ENCODE data around the gene APBB2. TPM values are rescaled to one million over a fixed set of nuclear protein-coding genes. Genes with fewer than 3 reads are reported as not detected.

The APBB2 gene
- total RNA-seq, 1 experiment from 2014 or later = 3.7 TPM

- Histone ChIP-seq H3K4me3 (ENCODE audit: low read length) (no peak overlapping the region), H3K4me1 (ENCODE audit: low read length) (no peaks in the 10 kb centered on the region), H4K20me1 (ENCODE audit: insufficient read depth, low read depth, low read length) (no peaks in the 10 kb centered on the region), H2AFZ (ENCODE audit: low read length) (no peak overlapping the region), H3K27ac (ENCODE audit: low read length) (no peak overlapping the region), H3K27me3 (ENCODE audit: low read length) (no peaks in the 10 kb centered on the region), H3K36me3 (ENCODE audit: insufficient read depth, low read length) (no peaks in the 10 kb centered on the region), H3K9me2 (replicated peaks; ENCODE audit: insufficient read depth, low read length) (no peaks in the 10 kb centered on the region), H3K79me2 (ENCODE audit: low read length) (no peaks in the 10 kb centered on the region), H3K9me3 (ENCODE audit: low read length) (no peaks in the 10 kb centered on the region), H3K9ac (ENCODE audit: low read length) (no peak overlapping the region), H3K4me2 (ENCODE audit: low read depth, low read length, poor library complexity, severe bottlenecking) (no peak overlapping the region)
- no peak for DNase-seq
Observed at GRCh38 chr4:40881851-40882250, 332.5 kb downstream of the APBB2 start.

- no peaks in the 10 kb centered on the region for H3K4me1 ChIP-seq (ENCODE audit: low read length)
- H3K4me2 ChIP-seq (ENCODE audit: low read depth, low read length, poor library complexity, severe bottlenecking) = no peak overlapping the region
- H3K27me3 ChIP-seq (ENCODE audit: low read length) = no peaks in the 10 kb centered on the region
- H3K27ac ChIP-seq (ENCODE audit: low read length) = no peak overlapping the region
- H3K9me3 ChIP-seq (ENCODE audit: low read length) = no peaks in the 10 kb centered on the region
- H3K79me2 ChIP-seq (ENCODE audit: low read length) = no peaks in the 10 kb centered on the region
- no peak overlapping the region for H2AFZ ChIP-seq (ENCODE audit: low read length)
- H3K4me3 ChIP-seq (ENCODE audit: low read length) = no peak overlapping the region
- no peak for DNase-seq
- H4K20me1 ChIP-seq (ENCODE audit: insufficient read depth, low read depth, low read length) = no peaks in the 10 kb centered on the region
- no peak overlapping the region for H3K9ac ChIP-seq (ENCODE audit: low read length)
- no peaks in the 10 kb centered on the region for H3K36me3 ChIP-seq (ENCODE audit: insufficient read depth, low read length)
- no peaks in the 10 kb centered on the region for H3K9me2 ChIP-seq (replicated peaks; ENCODE audit: insufficient read depth, low read length)
Observed at GRCh38 chr4:40881096-40881495, 333.2 kb downstream of the APBB2 start.

GRCh38 chr4:40878548-40879055, 335.7 kb downstream of the APBB2 start:
- Histone ChIP-seq H3K27me3 (ENCODE audit: low read length) (no peaks in the 10 kb centered on the region), H4K20me1 (ENCODE audit: insufficient read depth, low read depth, low read length) (no peaks in the 10 kb centered on the region), H3K36me3 (ENCODE audit: insufficient read depth, low read length) (no peaks in the 10 kb centered on the region), H3K9ac (ENCODE audit: low read length) (no peak overlapping the region), H3K79me2 (ENCODE audit: low read length) (no peaks in the 10 kb centered on the region), H3K4me2 (ENCODE audit: low read depth, low read length, poor library complexity, severe bottlenecking) (no peak overlapping the region), H2AFZ (ENCODE audit: low read length) (no peak overlapping the region), H3K9me2 (replicated peaks; ENCODE audit: insufficient read depth, low read length) (no peaks in the 10 kb centered on the region), H3K9me3 (ENCODE audit: low read length) (no peaks in the 10 kb centered on the region), H3K27ac (ENCODE audit: low read length) (no peak overlapping the region), H3K4me3 (ENCODE audit: low read length) (no peak overlapping the region), H3K4me1 (ENCODE audit: low read length) (no peaks in the 10 kb centered on the region)
- no peak for DNase-seq

GRCh38 chr4:40877081-40877480, 337.3 kb downstream of the APBB2 start:
- Histone ChIP-seq H3K79me2 (ENCODE audit: low read length) (no peaks in the 10 kb centered on the region), H3K4me1 (ENCODE audit: low read length) (no peaks in the 10 kb centered on the region), H3K4me3 (ENCODE audit: low read length) (no peak overlapping the region), H2AFZ (ENCODE audit: low read length) (no peak overlapping the region), H4K20me1 (ENCODE audit: insufficient read depth, low read depth, low read length) (no peaks in the 10 kb centered on the region), H3K36me3 (ENCODE audit: insufficient read depth, low read length) (no peaks in the 10 kb centered on the region), H3K9ac (ENCODE audit: low read length) (no peak overlapping the region), H3K9me2 (replicated peaks; ENCODE audit: insufficient read depth, low read length) (no peaks in the 10 kb centered on the region), H3K4me2 (ENCODE audit: low read depth, low read length, poor library complexity, severe bottlenecking) (no peak overlapping the region), H3K27ac (ENCODE audit: low read length) (no peak overlapping the region), H3K27me3 (ENCODE audit: low read length) (no peaks in the 10 kb centered on the region), H3K9me3 (ENCODE audit: low read length) (no peaks in the 10 kb centered on the region)
- no peak for DNase-seq

- H3K79me2 ChIP-seq (ENCODE audit: low read length) = no peaks in the 10 kb centered on the region
- no peak overlapping the region for H3K4me2 ChIP-seq (ENCODE audit: low read depth, low read length, poor library complexity, severe bottlenecking)
- no peak for DNase-seq
- H4K20me1 ChIP-seq (ENCODE audit: insufficient read depth, low read depth, low read length) = no peaks in the 10 kb centered on the region
- H3K9me2 ChIP-seq (replicated peaks; ENCODE audit: insufficient read depth, low read length) = no peaks in the 10 kb centered on the region
- H3K9me3 ChIP-seq (ENCODE audit: low read length) = no peaks in the 10 kb centered on the region
- no peaks in the 10 kb centered on the region for H3K4me1 ChIP-seq (ENCODE audit: low read length)
- no peak overlapping the region for H3K4me3 ChIP-seq (ENCODE audit: low read length)
- H2AFZ ChIP-seq (ENCODE audit: low read length) = no peak overlapping the region
- H3K27me3 ChIP-seq (ENCODE audit: low read length) = no peaks in the 10 kb centered on the region
- H3K9ac ChIP-seq (ENCODE audit: low read length) = no peak overlapping the region
- H3K36me3 ChIP-seq (ENCODE audit: insufficient read depth, low read length) = no peaks in the 10 kb centered on the region
- H3K27ac ChIP-seq (ENCODE audit: low read length) = no peak overlapping the region
Observed at GRCh38 chr4:40875507-40876150, 338.7 kb downstream of the APBB2 start.

GRCh38 chr4:40874901-40875300, 339.4 kb downstream of the APBB2 start:
- H3K4me2 ChIP-seq (ENCODE audit: low read depth, low read length, poor library complexity, severe bottlenecking) = no peak overlapping the region
- H3K36me3 ChIP-seq (ENCODE audit: insufficient read depth, low read length) = no peaks in the 10 kb centered on the region
- no peaks in the 10 kb centered on the region for H3K9me2 ChIP-seq (replicated peaks; ENCODE audit: insufficient read depth, low read length)
- no peaks in the 10 kb centered on the region for H4K20me1 ChIP-seq (ENCODE audit: insufficient read depth, low read depth, low read length)
- H3K4me1 ChIP-seq (ENCODE audit: low read length) = no peaks in the 10 kb centered on the region
- H3K9me3 ChIP-seq (ENCODE audit: low read length) = no peaks in the 10 kb centered on the region
- H2AFZ ChIP-seq (ENCODE audit: low read length) = no peak overlapping the region
- H3K4me3 ChIP-seq (ENCODE audit: low read length) = no peak overlapping the region
- no peak overlapping the region for H3K27ac ChIP-seq (ENCODE audit: low read length)
- no peaks in the 10 kb centered on the region for H3K27me3 ChIP-seq (ENCODE audit: low read length)
- no peak overlapping the region for H3K9ac ChIP-seq (ENCODE audit: low read length)
- DNase-seq = no peak
- no peaks in the 10 kb centered on the region for H3K79me2 ChIP-seq (ENCODE audit: low read length)

GRCh38 chr4:40874331-40874730, 340.0 kb downstream of the APBB2 start:
- Histone ChIP-seq H3K27me3 (ENCODE audit: low read length) (no peaks in the 10 kb centered on the region), H4K20me1 (ENCODE audit: insufficient read depth, low read depth, low read length) (no peaks in the 10 kb centered on the region), H3K36me3 (ENCODE audit: insufficient read depth, low read length) (no peaks in the 10 kb centered on the region), H3K79me2 (ENCODE audit: low read length) (no peaks in the 10 kb centered on the region), H3K4me1 (ENCODE audit: low read length) (no peaks in the 10 kb centered on the region), H3K9me3 (ENCODE audit: low read length) (no peaks in the 10 kb centered on the region), H2AFZ (ENCODE audit: low read length) (no peak overlapping the region), H3K4me3 (ENCODE audit: low read length) (no peak overlapping the region), H3K27ac (ENCODE audit: low read length) (no peak overlapping the region), H3K9ac (ENCODE audit: low read length) (no peak overlapping the region), H3K9me2 (replicated peaks; ENCODE audit: insufficient read depth, low read length) (no peaks in the 10 kb centered on the region), H3K4me2 (ENCODE audit: low read depth, low read length, poor library complexity, severe bottlenecking) (no peak overlapping the region)
- DNase-seq = no peak

GRCh38 chr4:40871695-40872250, 342.6 kb downstream of the APBB2 start:
- DNase-seq = no peak
- no peaks in the 10 kb centered on the region for H3K79me2 ChIP-seq (ENCODE audit: low read length)
- H3K27me3 ChIP-seq (ENCODE audit: low read length) = no peaks in the 10 kb centered on the region

More at GRCh38 chr4:40871695-40872250, 342.6 kb downstream of the APBB2 start:
- Histone ChIP-seq H2AFZ (ENCODE audit: low read length) (no peak overlapping the region), H3K27ac (ENCODE audit: low read length) (no peak overlapping the region), H3K9me2 (replicated peaks; ENCODE audit: insufficient read depth, low read length) (no peaks in the 10 kb centered on the region), H4K20me1 (ENCODE audit: insufficient read depth, low read depth, low read length) (no peaks in the 10 kb centered on the region), H3K4me2 (ENCODE audit: low read depth, low read length, poor library complexity, severe bottlenecking) (no peak overlapping the region), H3K4me3 (ENCODE audit: low read length) (no peak overlapping the region), H3K9ac (ENCODE audit: low read length) (no peak overlapping the region), H3K4me1 (ENCODE audit: low read length) (no peaks in the 10 kb centered on the region), H3K36me3 (ENCODE audit: insufficient read depth, low read length) (no peaks in the 10 kb centered on the region), H3K9me3 (ENCODE audit: low read length) (no peaks in the 10 kb centered on the region)

All from Karpas-422 (cell line).